RWPE1 (cell line): ENCODE data around the gene MBNL2.

Experiments used
- CTCF ChIA-PET: fragments of 350-600 bp; sonication (Branson Sonifier 250); formaldehyde crosslinking; extraction: SDS; loops from one replicate; lab custom pipeline; 2021; lab: Yijun Ruan, JAX
- POLR2A ChIA-PET: fragments of 400-600 bp; formaldehyde crosslinking; extraction: SDS; loops from one replicate; lab custom pipeline; 2020; ENCODE audit warnings: antibody characterized with exemption; ENCODE audit not compliant: low non-redundant PET; lab: Yijun Ruan, JAX
- DNase-seq: peaks from one replicate; pipeline ENCODE4 v3.0.0; 2012; ENCODE audit warnings: low spot score
- H3K27ac ChIP-seq: fragments of 450-650 bp; 2 replicates; pipeline ENCODE4 v1.5.1; 2017
- CTCF ChIP-seq: fragments of 450-650 bp; conservative IDR thresholded peaks from 2 replicates; pipeline ENCODE4 v1.5.1; 2017; ENCODE audit warnings: low read depth, mild to moderate bottlenecking

Gene MBNL2

GRCh38 chr13:97223037-97223710 is 1.0 kb downstream of the MBNL2 start:
- ChIA-PET CTCF (interaction anchor here (0.6 to 3.0 kb wide), 5 partner anchors 11 to 121 kb away, joined by 3 to 19 read pairs (median 10); no protein-coding TSS in a partner anchor), POLR2A (interaction anchor here (0.6 kb wide), 1 partner anchor 97 kb away, joined by 10 read pairs; no protein-coding TSS in a partner anchor)
- no peak for DNase-seq
- no peak overlapping the region for H3K27ac ChIP-seq
- no peak for TF ChIP-seq CTCF

DNA sequence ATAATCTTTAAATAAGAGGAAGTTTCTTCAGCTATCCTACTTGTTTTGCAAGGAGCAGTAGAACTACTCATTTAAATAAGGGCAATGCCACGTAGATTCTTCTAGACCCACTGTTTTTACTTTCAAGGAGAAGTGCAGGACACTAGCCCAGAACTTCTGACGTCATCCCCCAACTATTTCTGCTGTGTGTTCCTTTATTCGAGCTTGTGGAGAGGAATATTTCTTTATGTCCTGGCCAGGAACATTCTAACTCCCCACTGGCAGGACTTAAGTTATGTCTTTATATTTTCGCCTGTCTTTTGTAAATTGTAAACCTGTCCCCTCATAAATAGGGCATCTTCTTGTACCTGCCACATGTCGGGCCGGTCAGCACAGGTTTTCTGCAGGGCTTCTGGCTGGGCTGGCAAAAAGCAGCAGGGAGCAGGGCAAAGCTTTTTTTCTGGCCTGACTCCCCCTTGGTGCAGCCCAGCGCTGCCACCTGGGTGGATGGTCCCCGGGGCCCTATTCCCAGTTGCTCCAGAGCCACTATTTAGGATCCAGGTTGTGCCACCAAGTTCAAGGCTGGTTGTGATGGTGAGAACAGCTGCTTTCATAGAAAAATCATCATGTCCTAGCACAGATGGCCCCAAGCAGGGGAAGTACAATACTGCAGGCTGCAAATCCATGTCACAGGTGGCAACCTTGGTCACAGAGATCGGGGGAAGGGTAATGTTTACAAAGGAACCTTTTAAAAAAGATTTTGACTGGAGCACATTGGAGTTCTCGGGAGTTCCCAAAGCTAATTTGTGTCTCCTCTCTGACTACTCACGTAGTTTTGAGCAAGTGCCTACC is 1.8 kb downstream of the MBNL2 start:
- DNase-seq = peak; percentile 63
- no peak for TF ChIP-seq CTCF
- ChIA-PET POLR2A (no interaction called here), CTCF (interaction anchor here (0.6 to 3.0 kb wide), 10 partner anchors 12 to 1961 kb away, joined by 3 to 19 read pairs (median 4); no protein-coding TSS in a partner anchor)
- H3K27ac ChIP-seq = peak overlapping the region; percentile 94

DNA sequence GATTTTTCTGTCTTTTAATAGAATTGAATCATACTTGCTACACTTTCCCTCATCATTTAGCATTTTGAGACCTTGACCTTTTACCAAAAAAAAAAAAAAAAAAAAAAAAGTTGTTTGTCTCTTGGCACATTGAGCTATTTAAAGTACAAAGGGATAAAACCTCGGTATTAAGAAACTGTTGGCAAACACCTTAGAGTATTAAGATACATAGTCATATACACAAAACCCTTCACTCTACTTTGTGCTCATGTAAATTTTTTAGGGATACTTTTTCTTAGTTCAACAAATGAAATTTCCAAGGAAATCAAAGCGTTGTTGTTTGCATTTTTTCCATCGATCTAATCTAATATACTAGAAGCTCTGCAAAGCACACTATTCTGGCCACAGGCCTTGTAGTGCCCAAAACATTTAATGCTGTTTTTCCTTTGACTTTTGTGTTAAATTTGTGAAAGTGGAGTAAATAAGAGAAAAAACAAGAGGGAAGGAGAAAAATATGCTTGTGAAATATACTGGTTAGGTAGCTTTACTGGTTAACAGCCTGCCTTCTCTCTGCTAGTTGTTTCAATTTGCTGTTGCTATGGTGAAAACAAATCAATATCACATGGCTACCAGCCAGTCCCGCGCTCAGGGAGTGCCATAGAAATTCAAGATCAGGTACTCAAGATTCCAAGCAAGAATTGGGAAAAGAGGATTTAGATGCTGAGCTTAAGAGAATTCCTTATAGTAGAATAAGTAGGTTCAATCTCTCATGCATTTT is 2.6 kb downstream of the MBNL2 start:
- H3K27ac ChIP-seq = peak overlapping the region; percentile 94
- TF ChIP-seq CTCF = no peak
- POLR2A ChIA-PET = no interaction called here
- CTCF ChIA-PET = interaction anchor here (0.5 to 3.0 kb wide), 12 partner anchors 9 to 1961 kb away, joined by 3 to 19 read pairs (median 4); no protein-coding TSS in a partner anchor
- peak; percentile 71 for DNase-seq

GRCh38 chr13:97225533-97225932 is 3.4 kb downstream of the MBNL2 start:
- ChIA-PET POLR2A (no interaction called here), CTCF (interaction anchor here (0.5 to 3.0 kb wide), 5 partner anchors 13 to 693 kb away, joined by 3 to 11 read pairs (median 3); no protein-coding TSS in a partner anchor)
- no peak for TF ChIP-seq CTCF
- DNase-seq = no peak
- H3K27ac ChIP-seq = peak overlapping the region; percentile 64

DNA sequence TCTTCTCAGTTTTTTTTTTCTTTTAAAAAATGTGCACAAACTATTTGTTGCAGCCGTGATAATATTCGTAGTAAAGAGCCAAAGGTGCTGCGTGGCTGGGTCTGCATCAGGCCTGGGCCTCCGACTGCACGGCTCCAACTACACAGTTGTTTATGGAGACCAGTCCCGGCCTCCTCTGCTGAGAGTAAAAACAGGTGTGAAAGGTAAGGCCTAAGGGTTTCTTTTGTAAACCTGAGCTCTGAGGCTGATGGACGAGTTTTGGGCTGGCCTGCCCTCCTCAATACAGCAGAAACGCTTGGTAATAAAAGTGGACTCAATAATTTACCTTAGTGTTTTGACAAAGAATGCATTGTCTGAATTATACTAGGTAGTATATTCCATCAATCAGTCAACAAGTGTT is 3.9 kb downstream of the MBNL2 start:
- DNase-seq = no peak
- H3K27ac ChIP-seq = peak overlapping the region; percentile 64
- no peak for TF ChIP-seq CTCF
- ChIA-PET POLR2A (no interaction called here), CTCF (interaction anchor here (1.0 kb wide), 1 partner anchor 116 kb away, joined by 4 read pairs; no protein-coding TSS in a partner anchor)
